HG03558 (cell line): Measurements from ENCODE around the gene WASHC2A.
"Not testable (repeated sequence)": the region's sequence is repeated elsewhere in the genome, so short reads cannot be mapped to it uniquely, and the experiment has no call there.

Experiments
- ATAC-seq: cut with Tn5 transposase; IDR thresholded peaks from one replicate; pipeline ENCODE4 v1.9.1; 2021; ENCODE audit warnings: moderate number of reproducible peaks; ENCODE audit not compliant: unreplicated experiment; ENCODE audit errors: extremely low read depth

Gene WASHC2A

DNA sequence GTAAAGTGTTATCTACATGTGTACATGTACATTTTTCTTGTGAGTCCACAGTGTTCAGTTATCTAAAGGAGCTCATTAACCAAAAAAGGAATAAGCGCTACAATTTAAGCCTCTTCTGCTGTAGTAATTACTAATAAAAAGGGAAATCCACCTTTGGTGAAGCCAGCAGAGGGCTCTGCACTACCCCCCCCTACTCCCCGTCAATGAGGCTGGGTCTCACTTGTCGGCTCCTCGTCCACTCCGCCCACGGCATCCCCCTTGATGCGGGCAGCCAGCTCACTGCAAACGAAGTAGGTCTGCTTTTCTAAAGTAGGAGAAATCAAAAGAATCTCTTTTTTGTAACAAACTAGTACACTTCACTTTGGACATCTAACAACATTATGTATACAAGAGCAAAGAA is 4.7 kb upstream of the WASHC2A start:
- no peak for ATAC-seq

DNA sequence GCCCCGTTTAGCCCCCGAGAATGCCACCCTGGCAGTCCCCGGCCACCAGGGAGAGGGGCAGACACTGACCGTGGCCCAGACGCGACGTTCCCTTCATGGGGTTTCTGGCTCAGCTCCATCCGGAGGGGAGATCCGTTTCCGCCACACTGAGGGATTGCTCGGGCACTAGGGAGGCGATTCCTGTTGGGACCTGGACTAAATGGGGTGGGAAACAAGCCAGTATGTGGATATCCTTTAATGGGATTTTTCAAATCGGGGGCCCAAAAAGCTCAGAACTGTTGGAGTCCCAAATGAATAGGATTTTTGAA is 552 bp downstream of the WASHC2A start:
- ATAC-seq: not testable (repeated sequence)

GRCh38 chr10:50075139-50075538 is 7.4 kb downstream of the WASHC2A start:
- ATAC-seq: not testable (repeated sequence)

DNA sequence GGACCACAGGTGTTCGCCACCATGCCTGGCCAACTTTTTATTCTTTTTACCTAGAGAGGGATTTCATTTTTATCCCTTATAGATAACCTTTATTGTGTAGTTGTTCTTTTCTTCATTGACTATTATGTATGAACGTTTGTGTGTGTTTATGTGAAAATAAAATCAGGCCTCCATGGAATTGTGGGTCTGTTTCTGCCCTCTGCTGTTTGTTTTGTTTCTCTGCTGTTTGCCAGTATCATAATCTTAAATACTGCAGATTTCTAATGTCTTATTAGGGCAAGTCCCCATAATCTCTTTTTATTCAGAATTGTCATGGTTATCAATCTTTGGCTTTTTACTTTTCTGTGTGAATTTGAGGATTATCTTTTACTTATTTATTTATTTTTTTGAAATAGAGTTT is 7.8 kb downstream of the WASHC2A start:
- not testable (repeated sequence) for ATAC-seq

DNA sequence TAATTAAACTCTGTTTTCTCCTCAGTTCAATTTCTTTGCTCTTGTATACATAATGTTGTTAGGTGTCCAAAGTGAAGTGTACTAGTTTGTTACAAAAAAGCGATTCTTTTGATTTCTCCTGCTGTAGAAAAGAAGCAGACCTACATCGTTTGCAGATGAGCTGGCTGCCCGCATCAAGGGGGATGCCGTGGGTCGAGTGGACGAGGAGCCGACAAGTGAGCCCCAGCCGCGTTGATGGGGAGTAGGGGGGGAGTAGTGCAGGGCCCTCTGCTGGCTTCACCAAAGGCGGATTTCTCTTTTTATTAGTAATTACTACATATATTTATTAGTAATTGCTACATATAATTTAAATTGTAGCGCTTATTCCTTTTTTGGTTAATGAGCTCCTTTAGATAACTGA is 23.6 kb downstream of the WASHC2A start:
- not testable (repeated sequence) for ATAC-seq

DNA sequence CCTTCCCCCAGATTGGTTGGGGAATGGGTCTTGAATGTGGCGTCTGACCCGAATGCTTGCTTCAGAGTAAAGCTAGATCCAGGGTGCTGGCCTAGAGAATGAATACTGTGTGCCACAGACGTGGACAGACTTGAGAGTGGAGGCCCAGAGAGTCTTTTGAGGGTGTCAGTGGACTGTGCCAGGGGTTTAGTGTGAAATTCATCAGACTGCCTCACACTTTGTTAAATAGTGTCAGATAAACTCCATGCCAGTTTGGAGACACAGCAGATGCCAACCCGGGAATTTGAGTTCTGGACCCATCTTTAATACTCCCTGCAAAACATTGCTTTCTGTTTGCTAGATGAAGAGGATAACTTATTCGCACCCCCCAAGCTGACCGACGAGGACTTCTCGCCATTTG is 25.2 kb downstream of the WASHC2A start:
- ATAC-seq: not testable (repeated sequence)

- not testable (repeated sequence) for ATAC-seq
These were observed 26.9 kb downstream of the WASHC2A start for GRCh38 chr10:50094630-50095029.

DNA sequence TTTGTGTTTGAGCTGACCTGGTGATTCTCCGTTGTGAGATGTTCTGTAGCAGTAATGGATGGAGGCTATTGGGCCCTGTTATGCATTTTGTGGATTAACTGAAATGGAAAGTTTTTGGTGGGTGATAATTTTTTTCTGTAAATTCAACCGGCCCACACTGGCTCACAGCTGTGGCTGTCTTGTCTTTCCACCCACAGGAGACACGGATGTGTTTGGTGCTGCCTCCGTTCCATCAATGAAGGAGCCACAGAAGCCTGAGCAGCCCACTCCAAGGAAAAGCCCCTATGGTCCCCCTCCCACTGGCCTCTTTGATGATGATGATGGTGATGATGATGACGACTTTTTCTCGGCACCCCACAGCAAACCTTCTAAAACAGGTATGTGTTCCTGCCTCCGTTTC is 27.6 kb downstream of the WASHC2A start:
- ATAC-seq: not testable (repeated sequence)

- not testable (repeated sequence) for ATAC-seq
These were observed 29.0 kb downstream of the WASHC2A start for GRCh38 chr10:50096722-50097121.

- ATAC-seq: not testable (repeated sequence)
These were observed 30.9 kb downstream of the WASHC2A start for GRCh38 chr10:50098645-50099044.

- not testable (repeated sequence) for ATAC-seq
These were observed 33.4 kb downstream of the WASHC2A start for GRCh38 chr10:50101139-50101582.

- not testable (repeated sequence) for ATAC-seq
These were observed 34.0 kb downstream of the WASHC2A start for GRCh38 chr10:50101747-50102146.

GRCh38 chr10:50102267-50102666 is 34.5 kb downstream of the WASHC2A start:
- ATAC-seq: peak; percentile 75

GRCh38 chr10:50108999-50109698 is 41.4 kb downstream of the WASHC2A start:
- not testable (repeated sequence) for ATAC-seq

DNA sequence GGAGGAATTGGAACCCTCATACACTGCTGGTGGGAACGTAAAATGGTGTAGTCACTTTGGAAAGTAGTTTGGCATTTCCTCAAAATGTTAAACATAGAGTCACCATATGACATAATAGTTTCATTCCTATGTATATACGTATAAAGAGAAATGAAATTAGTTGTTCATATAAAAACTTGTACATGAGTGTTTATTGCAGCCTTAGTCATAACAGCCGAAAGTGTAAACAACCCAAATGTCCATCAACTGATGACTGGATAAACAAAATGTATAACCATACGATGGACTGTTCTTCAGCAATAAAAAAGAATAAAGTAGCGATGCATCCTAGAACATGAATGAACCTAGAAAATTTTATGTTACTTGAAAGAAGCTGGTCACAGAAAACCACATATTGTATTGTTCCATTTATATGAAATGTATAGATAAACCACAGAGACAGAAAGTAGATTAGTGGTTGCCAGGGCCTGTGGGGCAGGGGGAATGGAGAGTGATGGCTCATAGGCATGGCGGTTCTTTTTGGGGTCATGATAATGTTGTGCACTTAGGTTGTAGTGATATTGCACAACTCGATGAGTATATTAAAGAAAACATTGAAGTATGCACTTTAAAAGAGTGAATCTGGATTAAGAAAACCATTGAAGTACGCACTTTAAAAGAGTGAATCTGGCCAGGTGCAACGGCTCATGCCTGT is 44.8 kb downstream of the WASHC2A start:
- ATAC-seq: not testable (repeated sequence)

GRCh38 chr10:50126765-50127164 is 59.0 kb downstream of the WASHC2A start:
- not testable (repeated sequence) for ATAC-seq

GRCh38 chr10:50127770-50128292 is 60.1 kb downstream of the WASHC2A start:
- not testable (repeated sequence) for ATAC-seq

- not testable (repeated sequence) for ATAC-seq
These were observed 63.7 kb downstream of the WASHC2A start for GRCh38 chr10:50131245-50131965.

- ATAC-seq: not testable (repeated sequence)
These were observed 64.6 kb downstream of the WASHC2A start for GRCh38 chr10:50132322-50132721.

DNA sequence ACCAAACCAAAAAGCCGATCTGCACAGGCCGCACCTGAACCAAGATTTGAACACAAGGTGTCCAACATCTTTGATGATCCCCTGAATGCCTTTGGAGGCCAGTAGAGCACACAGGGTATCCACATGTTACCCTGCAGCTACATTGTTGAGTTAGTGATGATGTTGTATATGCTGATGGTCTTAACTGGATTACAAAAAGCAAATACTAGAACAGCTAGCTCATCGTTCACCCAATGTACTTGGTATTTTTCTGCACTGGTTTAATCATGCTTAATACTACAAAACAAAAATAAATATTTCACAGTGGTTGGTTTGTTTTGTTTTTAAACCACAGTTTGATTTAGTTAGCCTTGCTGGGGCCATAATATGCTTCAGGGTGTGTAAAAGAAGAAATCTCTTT is 65.1 kb downstream of the WASHC2A start:
- ATAC-seq: not testable (repeated sequence)
